Esophagus muscularis mucosa (tissue), 4 donors: ENCODE measurements around the gene PARP14. TPM values are rescaled to one million over a fixed set of nuclear protein-coding genes. Genes with fewer than 3 reads are reported as not detected.

Source experiments
- DNase-seq: peaks from one replicate; pipeline ENCODE4 v3.0.0-alpha.2; 2017; ENCODE audit errors: extremely low spot score
- H3K27ac ChIP-seq, 4 donors: fragments of 200-600 bp; sonication (generic); replicated peaks in 1 of 4; 1 replicate in 3 of 4; 2 replicates in 1 of 4; pipeline ENCODE4 v1.5.1; 2016 to 2019; ENCODE audit warnings: mild to moderate bottlenecking in 1 of 4
- H3K27me3 ChIP-seq, 4 donors: fragments of 200-600 bp; sonication (generic); one replicate each; pipeline versions ENCODE4 v1.5.1 to v1.6.0; 2016 to 2019
- H3K36me3 ChIP-seq, 4 donors: fragments of 200-600 bp; sonication (generic); one replicate each; pipeline ENCODE4 v1.5.1; 2016 to 2019
- H3K4me1 ChIP-seq, 4 donors: fragments of 200-600 bp; sonication (generic); one replicate each; pipeline ENCODE4 v1.5.1; 2016 to 2019
- H3K4me3 ChIP-seq, 4 donors: fragments of 200-600 bp; sonication (generic); 1 replicate in 2 of 4; 2 replicates in 2 of 4; pipeline ENCODE4 v1.5.1; 2016 to 2019; ENCODE audit warnings: mild to moderate bottlenecking in 4 of 4, moderate library complexity in 1 of 4
- H3K9me3 ChIP-seq, 4 donors: fragments of 200-600 bp; sonication (generic); 1 replicate in 3 of 4; 2 replicates in 1 of 4; pipeline ENCODE4 v1.5.1; 2016 to 2019
- EP300 ChIP-seq: sonication (generic); formaldehyde crosslinking; IDR thresholded peaks from one replicate; pipeline ENCODE4 v1.6.1; 2017; ENCODE audit warnings: antibody characterized with exemption
- POLR2A ChIP-seq: fragments of 450-650 bp; IDR thresholded peaks from one replicate; pipeline ENCODE4 v1.6.1; 2017; ENCODE audit warnings: antibody characterized with exemption, moderate library complexity, mild to moderate bottlenecking, low read depth
- POLR2AphosphoS5 ChIP-seq, 2 donors: sonication (generic); formaldehyde crosslinking; IDR thresholded peaks; one replicate each; pipeline ENCODE4 v1.6.1; 2017; ENCODE audit warnings: antibody characterized with exemption in 2 of 2
- WGBS: methylation state at CpG from one replicate; pipeline ENCODE4 v1.1.5; 2018; 5-methylcytosine and 5-hydroxymethylcytosine counted together
- intact Hi-C: fragments of 100-400 bp; cut with DNase I; formaldehyde crosslinking; loops from one replicate; pipeline ENCODE4 v1.15.1; 2023
- total RNA-seq, 4 donors: library from RNA; depleted of rRNA; stranded (reverse); fragments of >200 nt; gene quantifications; one replicate each; pipeline versions ENCODE4 v1.1.0 to v1.2.1, GENCODE V29; 2016
- TF ChIP-seq, protein P1 (sequence below), 3 experiments: fragments of 200-600 bp in 2 of 3; fragments of 450-650 bp in 1 of 3; sonication (generic) in 2 of 3; IDR thresholded peaks; one replicate each; pipeline ENCODE4 v1.5.1; 2017 to 2019; ENCODE audit warnings: antibody characterized with exemption in 3 of 3, mild to moderate bottlenecking in 2 of 3, moderate library complexity in 1 of 3

The PARP14 gene
- total RNA-seq, 4 donors from 2014 or later, result 21.4 to 34.1 (median 22.5) TPM

GRCh38 chr3:122687298-122687697 lies 6.7 kb downstream of the PARP14 start:
- H3K27me3 ChIP-seq, result no peaks in the 10 kb centered on the region
- no peak for DNase-seq
- H3K4me1 ChIP-seq, result peaks cover 4 to 19% (median 7%) of the 10 kb centered on the region in 4 donors
- H3K9me3 ChIP-seq, result no peaks in the 10 kb centered on the region
- 93% methylated on average over 2 of the region's 2 CpGs for WGBS
- H3K4me3 ChIP-seq, result no peak overlapping the region
- intact Hi-C loops, result no loop called here
- peaks cover 5 to 27% (median 6%) of the 10 kb centered on the region in 4 donors for H3K36me3 ChIP-seq
- TF ChIP-seq, protein P1, sequence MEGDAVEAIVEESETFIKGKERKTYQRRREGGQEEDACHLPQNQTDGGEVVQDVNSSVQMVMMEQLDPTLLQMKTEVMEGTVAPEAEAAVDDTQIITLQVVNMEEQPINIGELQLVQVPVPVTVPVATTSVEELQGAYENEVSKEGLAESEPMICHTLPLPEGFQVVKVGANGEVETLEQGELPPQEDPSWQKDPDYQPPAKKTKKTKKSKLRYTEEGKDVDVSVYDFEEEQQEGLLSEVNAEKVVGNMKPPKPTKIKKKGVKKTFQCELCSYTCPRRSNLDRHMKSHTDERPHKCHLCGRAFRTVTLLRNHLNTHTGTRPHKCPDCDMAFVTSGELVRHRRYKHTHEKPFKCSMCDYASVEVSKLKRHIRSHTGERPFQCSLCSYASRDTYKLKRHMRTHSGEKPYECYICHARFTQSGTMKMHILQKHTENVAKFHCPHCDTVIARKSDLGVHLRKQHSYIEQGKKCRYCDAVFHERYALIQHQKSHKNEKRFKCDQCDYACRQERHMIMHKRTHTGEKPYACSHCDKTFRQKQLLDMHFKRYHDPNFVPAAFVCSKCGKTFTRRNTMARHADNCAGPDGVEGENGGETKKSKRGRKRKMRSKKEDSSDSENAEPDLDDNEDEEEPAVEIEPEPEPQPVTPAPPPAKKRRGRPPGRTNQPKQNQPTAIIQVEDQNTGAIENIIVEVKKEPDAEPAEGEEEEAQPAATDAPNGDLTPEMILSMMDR (IDR thresholded peaks at IDR 0.05), result no peak
- TF ChIP-seq POLR2A, result no peak
- TF ChIP-seq POLR2AphosphoS5 (IDR thresholded peaks at IDR 0.05), result no peak
- TF ChIP-seq EP300, result no peak
- H3K27ac ChIP-seq, result no peak overlapping the region

GRCh38 chr3:122688996-122689395 lies 8.4 kb downstream of the PARP14 start:
- no peak overlapping the region for H3K4me3 ChIP-seq
- no peak for DNase-seq
- WGBS, result 82% methylated on average over 4 of the region's 4 CpGs
- TF ChIP-seq, protein P1 (IDR thresholded peaks at IDR 0.05), result no peak
- TF ChIP-seq POLR2AphosphoS5 (IDR thresholded peaks at IDR 0.05), result no peak
- no peak for TF ChIP-seq POLR2A
- TF ChIP-seq EP300, result no peak
- intact Hi-C loops, result no loop called here
- H3K9me3 ChIP-seq, result no peaks in the 10 kb centered on the region
- H3K36me3 ChIP-seq, result peaks cover 16 to 42% (median 20%) of the 10 kb centered on the region in 4 donors
- no peaks in the 10 kb centered on the region for H3K27me3 ChIP-seq
- peaks cover 0 to 2% (median 0%) of the 10 kb centered on the region in 4 donors for H3K4me1 ChIP-seq
- no peak overlapping the region for H3K27ac ChIP-seq

- no peaks in the 10 kb centered on the region for H3K27me3 ChIP-seq
- no peak overlapping the region for H3K4me3 ChIP-seq
- intact Hi-C loops, result no loop called here
- TF ChIP-seq, protein P1 (IDR thresholded peaks at IDR 0.05), result no peak
- no peak for TF ChIP-seq POLR2A
- TF ChIP-seq POLR2AphosphoS5 (IDR thresholded peaks at IDR 0.05), result no peak
- TF ChIP-seq EP300, result no peak
- H3K9me3 ChIP-seq, result no peaks in the 10 kb centered on the region
- 87% methylated on average over 2 of the region's 2 CpGs for WGBS
- H3K4me1 ChIP-seq, result no peaks in the 10 kb centered on the region
- H3K27ac ChIP-seq, result no peak overlapping the region
- no peak for DNase-seq
- peaks cover 21 to 48% (median 25%) of the 10 kb centered on the region in 4 donors for H3K36me3 ChIP-seq
These were observed 8.9 kb downstream of the PARP14 start for GRCh38 chr3:122689587-122689986.

- Histone ChIP-seq H3K4me3 (no peak overlapping the region), H3K36me3 (peaks cover 26 to 51% (median 30%) of the 10 kb centered on the region in 4 donors), H3K9me3 (no peaks in the 10 kb centered on the region), H3K4me1 (no peaks in the 10 kb centered on the region), H3K27me3 (no peaks in the 10 kb centered on the region), H3K27ac (no peak overlapping the region)
- TF ChIP-seq EP300, result no peak
- TF ChIP-seq, protein P1 (IDR thresholded peaks at IDR 0.05), result no peak
- TF ChIP-seq POLR2AphosphoS5 (IDR thresholded peaks at IDR 0.05), result no peak
- intact Hi-C loops, result no loop called here
- 88% methylated on average over 1 of the region's 1 CpG for WGBS
- no peak for DNase-seq
These were observed 9.5 kb downstream of the PARP14 start for GRCh38 chr3:122690096-122690495.

- DNase-seq, result no peak
- Histone ChIP-seq H3K4me3 (no peak overlapping the region), H3K9me3 (no peaks in the 10 kb centered on the region), H3K27me3 (no peaks in the 10 kb centered on the region), H3K4me1 (no peaks in the 10 kb centered on the region), H3K36me3 (peaks cover 34 to 44% (median 40%) of the 10 kb centered on the region in 4 donors), H3K27ac (no peak overlapping the region)
- WGBS, result 92% methylated on average over 4 of the region's 4 CpGs
- TF ChIP-seq EP300 (no peak), POLR2AphosphoS5 (IDR thresholded peaks at IDR 0.05) (no peak)
- TF ChIP-seq, protein P1 (IDR thresholded peaks at IDR 0.05), result no peak
- intact Hi-C loops, result no loop called here
These were observed 10.6 kb downstream of the PARP14 start for GRCh38 chr3:122691195-122691594.
